GM12892 (cell line): ENCODE data around the gene SSX7.

Experiments used
- POLR2A ChIP-seq: IDR thresholded peaks from 2 replicates; pipeline ENCODE4 v1.6.1; 2011; ENCODE audit warnings: low read depth, low read length, control low read depth
- POLR2AphosphoS5 ChIP-seq: IDR thresholded peaks from 2 replicates; pipeline ENCODE4 v1.6.1; 2011; ENCODE audit warnings: low read depth, low read length, control low read depth
- TAF1 ChIP-seq: IDR thresholded peaks from 2 replicates; pipeline ENCODE4 v1.6.1; 2011; ENCODE audit warnings: low read depth, mild to moderate bottlenecking, control low read depth, low read length, borderline replicate concordance

- no peak for TF ChIP-seq TAF1
- TF ChIP-seq POLR2AphosphoS5, result no peak
- no peak for TF ChIP-seq POLR2A
Observed at GRCh38 chrX:52594658-52595057, 60.0 kb downstream of the SSX7 start.
